Measurements from ENCODE around the gene CDK6. TPM values are rescaled to one million over a fixed set of nuclear protein-coding genes. Genes with fewer than 3 reads are reported as not detected.
"Not testable (repeated sequence)": the region's sequence is repeated elsewhere in the genome, so short reads cannot be mapped to it uniquely, and the experiment has no call there.

The CDK6 gene
- total and polyA plus RNA-seq, 5 experiments from 2014 or later: 10.1 to 29.4 (median 12.9) TPM

- no peak overlapping the region for H3K4me3 Mint-ChIP-seq
- H3K9me3 Mint-ChIP-seq: peaks cover 0 to 23% (median 15%) of the 10 kb centered on the region in 9 donors
- ATAC-seq (no peak), DNase-seq (no peak)
- peaks cover 3 to 18% (median 8%) of the 10 kb centered on the region in 5 donors for H3K27me3 Mint-ChIP-seq
- peaks cover 9 to 14% (median 12%) of the 10 kb centered on the region in 4 donors for H3K4me1 Mint-ChIP-seq
- no peak overlapping the region for H3K27ac Mint-ChIP-seq
- peaks cover 0 to 19% (median 12%) of the 10 kb centered on the region in 3 donors for H3K36me3 Mint-ChIP-seq
- POLR2A ChIA-PET: no interaction called here
Measured at GRCh38 chr7:92872701-92873100, 36.3 kb upstream of the CDK6 start.

GRCh38 chr7:92868683-92869293 is 32.4 kb upstream of the CDK6 start:
- H3K36me3 Mint-ChIP-seq: peaks cover 0 to 19% (median 16%) of the 10 kb centered on the region in 3 donors
- H3K27ac Mint-ChIP-seq: no peak overlapping the region
- H3K4me1 Mint-ChIP-seq: peaks cover 0 to 3% (median 2%) of the 10 kb centered on the region in 4 donors
- no peak overlapping the region for H3K4me3 Mint-ChIP-seq
- POLR2A ChIA-PET: no interaction called here
- peaks cover 3 to 23% (median 8%) of the 10 kb centered on the region in 5 donors for H3K27me3 Mint-ChIP-seq
- ATAC-seq (no peak), DNase-seq (no peak)
- peaks cover 0 to 31% (median 19%) of the 10 kb centered on the region in 9 donors for H3K9me3 Mint-ChIP-seq

- ATAC-seq, POLR2A ChIA-PET, H3K27ac Mint-ChIP-seq, H3K4me1 Mint-ChIP-seq, H3K4me3 Mint-ChIP-seq: not testable (repeated sequence)
- Mint-ChIP-seq H3K36me3 (peaks cover 0 to 11% (median 7%) of the 10 kb centered on the region in 3 donors), H3K9me3 (peaks cover 0 to 23% (median 11%) of the 10 kb centered on the region in 9 donors), H3K27me3 (peaks cover 0 to 10% (median under 1%) of the 10 kb centered on the region in 5 donors)
- DNase-seq: peak in 1 of 10 donors; percentile 11
Measured at GRCh38 chr7:92864169-92864568, 27.8 kb upstream of the CDK6 start.

- Mint-ChIP-seq H3K4me3 (no peak overlapping the region), H3K27ac (no peak overlapping the region), H3K4me1 (peaks cover 0 to 3% (median 0%) of the 10 kb centered on the region in 4 donors), H3K27me3 (peaks cover 2 to 22% (median 4%) of the 10 kb centered on the region in 5 donors), H3K36me3 (peaks cover 0 to 2% (median 0%) of the 10 kb centered on the region in 3 donors), H3K9me3 (no peaks in the 10 kb centered on the region)
- DNase-seq (no peak), ATAC-seq (no peak)
- POLR2A ChIA-PET: no interaction called here
Measured at GRCh38 chr7:92856436-92856835, 20.1 kb upstream of the CDK6 start.

- Mint-ChIP-seq H3K27ac (no peak overlapping the region), H3K9me3 (no peaks in the 10 kb centered on the region), H3K27me3 (peaks cover 2 to 22% (median 5%) of the 10 kb centered on the region in 5 donors), H3K36me3 (peaks cover 0 to 2% (median 0%) of the 10 kb centered on the region in 3 donors), H3K4me3 (no peak overlapping the region), H3K4me1 (peaks cover 0 to 3% (median 0%) of the 10 kb centered on the region in 4 donors)
- DNase-seq: no peak
- POLR2A ChIA-PET: no interaction called here
- no peak for ATAC-seq
Measured at GRCh38 chr7:92854501-92855238, 18.3 kb upstream of the CDK6 start.

- no peak for ATAC-seq
- Mint-ChIP-seq H3K9me3 (no peaks in the 10 kb centered on the region), H3K36me3 (no peaks in the 10 kb centered on the region), H3K27me3 (peaks cover 0 to 23% (median 8%) of the 10 kb centered on the region in 5 donors), H3K4me1 (peaks cover 3 to 7% (median 5%) of the 10 kb centered on the region in 4 donors), H3K4me3 (no peak overlapping the region), H3K27ac (no peak overlapping the region)
- POLR2A ChIA-PET: no interaction called here
- no peak for DNase-seq
Measured at GRCh38 chr7:92851732-92852131, 15.4 kb upstream of the CDK6 start.

- Mint-ChIP-seq H3K27ac (no peak overlapping the region), H3K4me1 (peaks cover 3 to 7% (median 5%) of the 10 kb centered on the region in 4 donors), H3K27me3 (peaks cover 0 to 18% (median 8%) of the 10 kb centered on the region in 5 donors), H3K9me3 (no peaks in the 10 kb centered on the region), H3K4me3 (no peak overlapping the region), H3K36me3 (no peaks in the 10 kb centered on the region)
- POLR2A ChIA-PET: no interaction called here
- no peak for ATAC-seq
- no peak for DNase-seq
Measured at GRCh38 chr7:92850516-92850915, 14.1 kb upstream of the CDK6 start.

GRCh38 chr7:92849322-92849721 is 12.9 kb upstream of the CDK6 start:
- no peak for ATAC-seq
- Mint-ChIP-seq H3K27ac (no peak overlapping the region), H3K4me1 (peaks cover 3 to 6% (median 4%) of the 10 kb centered on the region in 4 donors), H3K27me3 (peaks cover 0 to 11% (median 6%) of the 10 kb centered on the region in 5 donors), H3K9me3 (no peaks in the 10 kb centered on the region), H3K36me3 (no peaks in the 10 kb centered on the region), H3K4me3 (no peak overlapping the region)
- POLR2A ChIA-PET: no interaction called here
- no peak for DNase-seq

- Mint-ChIP-seq H3K27me3 (peaks cover 0 to 9% (median 5%) of the 10 kb centered on the region in 5 donors), H3K9me3 (peaks cover 0 to 2% (median 0%) of the 10 kb centered on the region in 9 donors), H3K36me3 (no peaks in the 10 kb centered on the region), H3K4me1 (peaks cover 3 to 6% (median 4%) of the 10 kb centered on the region in 4 donors), H3K4me3 (no peak overlapping the region), H3K27ac (no peak overlapping the region)
- ATAC-seq (no peak), DNase-seq (no peak)
- POLR2A ChIA-PET: no interaction called here
Measured at GRCh38 chr7:92848851-92849250, 12.5 kb upstream of the CDK6 start.

GRCh38 chr7:92848441-92848840 is 12.1 kb upstream of the CDK6 start:
- peaks cover 3 to 6% (median 4%) of the 10 kb centered on the region in 4 donors for H3K4me1 Mint-ChIP-seq
- H3K9me3 Mint-ChIP-seq: peaks cover 0 to 7% (median 0%) of the 10 kb centered on the region in 9 donors
- H3K27ac Mint-ChIP-seq: no peak overlapping the region
- H3K4me3 Mint-ChIP-seq: no peak overlapping the region
- DNase-seq (no peak), ATAC-seq (no peak)
- no peaks in the 10 kb centered on the region for H3K36me3 Mint-ChIP-seq
- POLR2A ChIA-PET: no interaction called here
- peaks cover 0 to 9% (median 5%) of the 10 kb centered on the region in 5 donors for H3K27me3 Mint-ChIP-seq

GRCh38 chr7:92847305-92847704 is 10.9 kb upstream of the CDK6 start:
- H3K4me1 Mint-ChIP-seq: peaks cover 3 to 6% (median 4%) of the 10 kb centered on the region in 4 donors
- H3K27me3 Mint-ChIP-seq: peaks cover 0 to 9% (median 5%) of the 10 kb centered on the region in 5 donors
- no peaks in the 10 kb centered on the region for H3K36me3 Mint-ChIP-seq
- ATAC-seq: no peak
- H3K9me3 Mint-ChIP-seq: peaks cover 0 to 11% (median 0%) of the 10 kb centered on the region in 9 donors
- no peak overlapping the region for H3K27ac Mint-ChIP-seq
- H3K4me3 Mint-ChIP-seq: no peak overlapping the region
- POLR2A ChIA-PET: no interaction called here
- no peak for DNase-seq

GRCh38 chr7:92845736-92846135 is 9.4 kb upstream of the CDK6 start:
- Mint-ChIP-seq H3K4me3 (no peak overlapping the region), H3K27ac (no peak overlapping the region), H3K9me3 (peaks cover 0 to 11% (median 0%) of the 10 kb centered on the region in 9 donors), H3K27me3 (peaks cover 0 to 10% (median 6%) of the 10 kb centered on the region in 5 donors), H3K36me3 (no peaks in the 10 kb centered on the region), H3K4me1 (peaks cover 3 to 6% (median 4%) of the 10 kb centered on the region in 4 donors)
- no peak for ATAC-seq
- DNase-seq: no peak
- POLR2A ChIA-PET: interaction anchor here (1.2 kb wide), 1 partner anchor 10 kb away, joined by 3 read pairs; the partner anchor contains the start of gene CDK6

GRCh38 chr7:92843781-92844180 is 7.4 kb upstream of the CDK6 start:
- POLR2A ChIA-PET: no interaction called here
- H3K27ac Mint-ChIP-seq: no peak overlapping the region
- H3K4me3 Mint-ChIP-seq: no peak overlapping the region
- H3K36me3 Mint-ChIP-seq: no peaks in the 10 kb centered on the region
- peaks cover 0 to under 1% (median 0%) of the 10 kb centered on the region in 4 donors for H3K4me1 Mint-ChIP-seq
- ATAC-seq (no peak), DNase-seq (no peak)
- peaks cover 0 to 4% (median 2%) of the 10 kb centered on the region in 5 donors for H3K27me3 Mint-ChIP-seq
- H3K9me3 Mint-ChIP-seq: peaks cover 0 to 11% (median 0%) of the 10 kb centered on the region in 9 donors

Measured in naive thymus-derived CD8-positive, alpha-beta T cell (primary cell).